IPS-NIHi11 (cell line): ENCODE data around the gene POR.
A peak's percentile ranks its signal among the peaks of the same experiment; 100 is the strongest.

Experiments
- DNase-seq: peaks from one replicate; pipeline ENCODE4 v3.0.0; 2012; ENCODE audit warnings: mixed read lengths, low spot score

The POR gene

DNA sequence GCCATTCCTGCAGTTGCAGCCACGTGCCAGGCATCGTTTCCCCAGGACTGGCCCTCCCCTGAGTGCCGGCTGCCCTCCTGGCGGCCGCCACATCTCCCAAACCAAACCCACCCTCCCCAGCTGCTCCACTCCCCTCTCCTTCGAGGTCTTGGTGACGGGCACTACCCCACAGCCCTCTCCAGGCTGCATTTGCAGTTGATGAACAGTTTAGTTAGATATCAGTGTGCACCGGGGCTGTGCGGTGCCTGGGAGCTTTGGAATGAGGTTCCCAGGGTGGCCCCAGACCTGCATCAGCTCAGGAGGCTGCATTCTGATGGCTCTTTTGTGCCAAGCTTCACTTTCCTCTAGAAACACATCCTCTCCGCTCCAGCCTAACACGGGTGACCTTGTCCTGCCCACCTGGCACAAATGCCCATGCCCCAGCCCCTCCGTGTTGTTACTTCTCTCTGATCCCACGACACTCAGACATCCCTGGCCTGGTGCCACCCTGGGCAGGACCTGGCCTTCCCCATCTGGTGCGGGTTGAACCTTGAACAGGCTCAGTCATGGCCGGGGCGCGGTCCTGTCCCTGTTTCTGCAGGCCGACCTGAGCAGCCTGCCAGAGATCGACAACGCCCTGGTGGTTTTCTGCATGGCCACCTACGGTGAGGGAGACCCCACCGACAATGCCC, 64.9 kb downstream of the POR start:
- DNase-seq = no peak

DNA sequence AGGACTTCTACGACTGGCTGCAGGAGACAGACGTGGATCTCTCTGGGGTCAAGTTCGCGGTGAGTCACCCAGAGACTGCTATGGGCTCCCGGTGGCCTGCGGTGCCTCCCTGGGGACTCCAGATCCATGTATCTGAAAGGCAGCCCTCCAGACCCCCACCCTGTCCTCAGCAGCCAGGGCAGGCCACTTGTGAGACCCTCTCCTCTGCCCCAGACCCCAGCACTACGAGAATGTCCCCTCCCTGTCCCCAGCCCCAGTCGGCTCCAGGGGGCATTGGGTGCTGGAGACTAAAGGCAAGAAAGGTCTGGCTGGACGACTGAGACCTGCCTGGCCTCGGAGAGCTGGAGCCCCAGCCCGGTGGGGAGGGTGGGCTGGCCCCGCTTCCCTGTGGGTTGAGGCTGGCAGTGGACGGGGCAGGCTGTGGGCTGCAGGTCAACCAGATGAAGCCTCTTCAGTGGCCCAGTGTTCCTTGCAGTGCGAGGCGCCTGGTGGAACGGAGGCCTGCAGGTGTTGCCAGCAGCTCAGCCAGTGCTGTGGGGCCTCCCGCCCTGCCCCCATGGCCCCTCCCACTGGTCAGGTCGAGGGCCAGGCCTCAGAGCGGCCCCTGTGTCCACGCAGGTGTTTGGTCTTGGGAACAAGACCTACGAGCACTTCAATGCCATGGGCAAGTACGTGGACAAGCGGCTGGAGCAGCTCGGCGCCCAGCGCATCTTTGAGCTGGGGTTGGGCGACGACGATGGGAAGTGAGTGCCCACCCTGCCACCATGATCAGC, 65.7 kb downstream of the POR start:
- no peak for DNase-seq

DNA sequence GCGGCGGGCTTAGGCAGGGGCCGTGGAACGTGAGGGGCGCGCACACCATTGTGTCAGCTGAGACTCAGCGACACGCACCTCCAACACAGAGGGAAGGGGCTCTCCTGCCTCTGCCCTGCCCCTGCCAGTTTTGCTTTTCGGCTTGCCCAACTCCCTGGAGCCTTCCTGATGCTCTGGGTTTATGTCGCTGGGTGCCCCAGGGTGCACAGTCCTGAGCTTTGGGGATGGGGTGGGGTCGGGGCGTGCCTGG, 66.2 kb downstream of the POR start:
- no peak for DNase-seq

DNA sequence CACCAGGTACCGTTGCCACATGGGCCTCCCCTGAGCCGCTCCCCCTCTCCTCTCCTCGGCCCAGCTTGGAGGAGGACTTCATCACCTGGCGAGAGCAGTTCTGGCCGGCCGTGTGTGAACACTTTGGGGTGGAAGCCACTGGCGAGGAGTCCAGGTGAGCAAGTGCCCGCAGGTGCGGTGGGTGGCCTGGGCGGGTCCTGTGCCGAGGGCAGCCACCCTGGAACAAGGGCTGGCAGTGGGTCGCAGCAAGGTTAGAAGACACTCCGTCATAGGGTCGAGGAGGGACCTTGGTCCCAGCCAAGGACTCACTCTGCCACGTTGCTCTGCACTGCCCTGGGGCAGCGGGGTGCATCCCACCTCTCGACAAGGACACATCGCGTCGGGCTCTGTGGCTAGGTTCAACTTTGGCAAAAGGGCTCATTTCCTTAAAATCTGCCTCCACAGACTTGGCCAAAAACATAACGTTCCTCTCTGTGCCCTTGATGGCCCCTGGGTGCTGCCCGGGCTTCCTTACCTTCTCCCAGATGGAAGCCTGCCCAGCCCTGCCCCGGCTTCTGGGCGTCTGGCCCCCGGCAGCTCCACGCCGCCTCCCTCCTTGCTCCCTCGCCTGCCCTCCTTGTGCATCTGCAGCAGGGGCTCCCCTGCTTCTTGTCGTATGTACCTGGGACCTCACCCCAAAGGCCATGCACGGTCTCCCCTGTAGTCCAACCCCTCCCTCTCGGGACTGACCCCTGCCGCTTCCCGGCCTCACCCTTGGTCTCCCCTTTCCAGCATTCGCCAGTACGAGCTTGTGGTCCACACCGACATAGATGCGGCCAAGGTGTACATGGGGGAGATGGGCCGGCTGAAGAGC, 66.7 kb downstream of the POR start:
- DNase-seq = no peak

DNA sequence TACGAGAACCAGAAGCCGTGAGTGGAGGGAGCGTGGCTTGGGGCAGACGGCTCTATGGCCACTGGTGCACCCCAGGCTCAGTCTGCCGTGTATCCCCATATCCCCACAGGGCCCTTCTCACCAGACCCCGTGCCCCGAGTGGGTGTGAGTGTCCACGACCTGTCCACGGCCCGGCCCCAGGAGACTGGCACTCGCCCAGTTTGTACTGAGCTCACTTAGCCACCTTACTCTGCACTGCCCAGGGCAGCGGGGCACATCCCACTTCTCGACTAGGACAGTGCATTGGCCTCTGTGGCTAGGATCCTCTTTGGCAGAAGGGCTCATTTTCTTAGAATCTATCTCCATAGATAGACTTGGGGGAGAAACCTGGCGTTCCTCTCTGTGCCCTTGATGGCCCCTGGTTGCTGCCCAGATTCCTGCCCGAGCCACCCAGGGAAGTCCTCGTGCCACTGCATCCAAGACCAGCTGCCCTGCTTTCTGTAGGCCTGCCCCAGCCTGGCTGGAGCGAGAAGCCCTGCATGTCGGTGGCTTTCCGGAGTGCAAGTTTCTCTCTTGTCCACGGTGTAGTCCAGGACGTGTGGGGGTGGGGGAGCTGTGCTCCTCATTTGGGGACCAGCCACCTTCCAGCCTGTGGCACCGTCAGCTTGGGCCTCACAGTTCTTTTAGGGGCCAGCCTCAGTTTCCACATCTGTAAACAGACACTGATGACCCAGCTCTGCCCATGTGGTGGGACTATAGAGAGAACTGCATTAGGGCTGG, 67.5 kb downstream of the POR start:
- no peak for DNase-seq

DNA sequence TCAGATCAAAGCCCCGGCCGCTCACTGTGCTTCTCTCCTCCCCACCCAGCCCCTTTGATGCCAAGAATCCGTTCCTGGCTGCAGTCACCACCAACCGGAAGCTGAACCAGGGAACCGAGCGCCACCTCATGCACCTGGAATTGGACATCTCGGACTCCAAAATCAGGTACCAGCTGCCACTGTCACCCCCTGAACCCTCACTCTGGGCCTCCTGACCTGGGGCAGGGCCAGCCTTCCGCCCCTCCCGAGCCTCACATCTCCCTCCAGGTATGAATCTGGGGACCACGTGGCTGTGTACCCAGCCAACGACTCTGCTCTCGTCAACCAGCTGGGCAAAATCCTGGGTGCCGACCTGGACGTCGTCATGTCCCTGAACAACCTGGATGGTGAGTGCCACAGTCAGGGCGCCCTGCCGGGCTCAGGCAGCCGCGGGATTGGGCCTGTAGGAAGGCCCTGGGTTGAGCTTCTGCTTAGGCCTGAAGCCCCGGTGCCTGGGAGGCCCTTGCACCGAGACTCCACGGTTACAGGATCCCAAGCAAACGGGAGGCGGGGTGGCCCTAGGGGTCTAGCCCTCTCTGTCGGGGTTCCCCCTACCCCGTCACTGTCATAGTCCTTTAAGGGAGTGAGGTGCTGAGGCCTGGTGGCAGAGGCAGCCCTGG, 68.6 kb downstream of the POR start:
- no peak for DNase-seq

DNA sequence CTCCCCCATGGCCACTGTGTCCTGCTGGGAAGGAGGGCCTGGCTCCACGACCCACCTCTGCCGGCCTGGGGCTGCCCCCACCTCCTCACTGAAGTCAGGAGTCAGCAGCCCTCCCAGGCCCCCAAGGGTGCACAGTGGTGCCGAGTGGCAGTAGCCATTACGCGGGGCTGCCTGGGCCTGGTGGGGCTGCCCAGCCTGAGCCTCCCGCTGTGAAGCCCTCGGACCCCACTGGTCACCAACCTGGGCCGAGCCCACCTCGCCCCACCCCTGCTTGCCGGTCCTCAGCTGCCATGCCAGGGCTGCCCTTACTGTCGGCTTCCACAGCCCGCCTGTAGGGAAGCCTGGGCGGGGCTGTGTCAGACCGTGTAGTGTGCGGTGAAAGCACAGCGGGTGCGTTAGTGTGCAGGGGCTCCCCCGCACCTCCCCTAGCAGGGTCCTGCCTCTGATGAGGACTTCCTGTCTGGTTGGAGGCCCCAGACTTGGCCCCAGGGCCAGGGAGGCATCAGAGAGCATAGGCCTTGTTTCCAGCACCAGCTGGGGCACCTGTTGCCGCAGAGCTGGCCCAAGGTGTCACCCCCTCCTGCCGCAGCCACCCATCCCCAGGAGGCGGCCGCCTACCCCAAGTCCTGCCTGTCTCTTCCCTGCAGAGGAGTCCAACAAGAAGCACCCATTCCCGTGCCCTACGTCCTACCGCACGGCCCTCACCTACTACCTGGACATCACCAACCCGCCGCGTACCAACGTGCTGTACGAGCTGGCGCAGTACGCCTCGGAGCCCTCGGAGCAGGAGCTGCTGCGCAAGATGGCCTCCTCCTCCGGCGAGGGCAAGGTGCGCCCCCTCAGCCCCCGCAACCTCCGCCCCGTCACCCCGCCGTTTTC, 69.4 kb downstream of the POR start:
- DNase-seq = no peak

DNA sequence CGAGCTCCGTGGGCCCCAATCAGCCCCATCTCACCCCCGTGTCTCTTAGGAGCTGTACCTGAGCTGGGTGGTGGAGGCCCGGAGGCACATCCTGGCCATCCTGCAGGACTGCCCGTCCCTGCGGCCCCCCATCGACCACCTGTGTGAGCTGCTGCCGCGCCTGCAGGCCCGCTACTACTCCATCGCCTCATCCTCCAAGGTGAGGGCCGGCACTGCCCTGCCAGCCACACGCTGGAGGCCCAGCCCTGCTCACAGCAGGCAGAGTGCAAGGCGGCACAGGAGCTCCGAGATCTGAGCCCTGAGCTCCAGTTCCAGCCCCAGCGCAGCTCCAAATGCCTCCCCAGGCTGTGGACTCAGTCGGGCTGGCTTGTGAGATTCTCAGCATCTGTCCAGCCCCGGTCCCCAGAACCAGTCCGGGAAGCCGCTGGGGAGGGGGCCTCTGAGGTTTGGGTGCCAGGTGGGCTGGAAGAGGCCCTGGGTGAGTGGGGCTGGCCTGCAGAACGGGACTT, 70.1 kb downstream of the POR start:
- no peak for DNase-seq

DNA sequence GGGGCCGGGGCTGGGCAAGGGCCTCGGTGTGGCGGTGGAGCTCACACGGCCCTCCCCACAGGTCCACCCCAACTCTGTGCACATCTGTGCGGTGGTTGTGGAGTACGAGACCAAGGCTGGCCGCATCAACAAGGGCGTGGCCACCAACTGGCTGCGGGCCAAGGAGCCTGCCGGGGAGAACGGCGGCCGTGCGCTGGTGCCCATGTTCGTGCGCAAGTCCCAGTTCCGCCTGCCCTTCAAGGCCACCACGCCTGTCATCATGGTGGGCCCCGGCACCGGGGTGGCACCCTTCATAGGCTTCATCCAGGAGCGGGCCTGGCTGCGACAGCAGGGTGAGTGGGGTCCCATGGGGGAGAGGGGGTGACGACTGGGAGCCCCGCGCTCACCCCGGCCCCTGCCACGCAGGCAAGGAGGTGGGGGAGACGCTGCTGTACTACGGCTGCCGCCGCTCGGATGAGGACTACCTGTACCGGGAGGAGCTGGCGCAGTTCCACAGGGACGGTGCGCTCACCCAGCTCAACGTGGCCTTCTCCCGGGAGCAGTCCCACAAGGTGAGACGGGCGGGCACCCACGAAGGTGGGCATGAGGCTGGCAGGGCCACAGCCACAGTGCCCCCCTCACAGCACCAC, 70.7 kb downstream of the POR start:
- no peak for DNase-seq

DNA sequence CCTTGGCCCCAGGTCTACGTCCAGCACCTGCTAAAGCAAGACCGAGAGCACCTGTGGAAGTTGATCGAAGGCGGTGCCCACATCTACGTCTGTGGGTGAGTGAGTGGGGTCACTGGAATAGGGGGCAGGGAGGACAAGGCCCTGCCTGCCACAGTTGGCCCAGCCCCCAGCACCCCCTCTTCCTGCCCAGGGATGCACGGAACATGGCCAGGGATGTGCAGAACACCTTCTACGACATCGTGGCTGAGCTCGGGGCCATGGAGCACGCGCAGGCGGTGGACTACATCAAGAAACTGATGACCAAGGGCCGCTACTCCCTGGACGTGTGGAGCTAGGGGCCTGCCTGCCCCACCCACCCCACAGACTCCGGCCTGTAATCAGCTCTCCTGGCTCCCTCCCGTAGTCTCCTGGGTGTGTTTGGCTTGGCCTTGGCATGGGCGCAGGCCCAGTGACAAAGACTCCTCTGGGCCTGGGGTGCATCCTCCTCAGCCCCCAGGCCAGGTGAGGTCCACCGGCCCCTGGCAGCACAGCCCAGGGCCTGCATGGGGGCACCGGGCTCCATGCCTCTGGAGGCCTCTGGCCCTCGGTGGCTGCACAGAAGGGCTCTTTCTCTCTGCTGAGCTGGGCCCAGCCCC, 71.3 kb downstream of the POR start:
- DNase-seq = no peak

DNA sequence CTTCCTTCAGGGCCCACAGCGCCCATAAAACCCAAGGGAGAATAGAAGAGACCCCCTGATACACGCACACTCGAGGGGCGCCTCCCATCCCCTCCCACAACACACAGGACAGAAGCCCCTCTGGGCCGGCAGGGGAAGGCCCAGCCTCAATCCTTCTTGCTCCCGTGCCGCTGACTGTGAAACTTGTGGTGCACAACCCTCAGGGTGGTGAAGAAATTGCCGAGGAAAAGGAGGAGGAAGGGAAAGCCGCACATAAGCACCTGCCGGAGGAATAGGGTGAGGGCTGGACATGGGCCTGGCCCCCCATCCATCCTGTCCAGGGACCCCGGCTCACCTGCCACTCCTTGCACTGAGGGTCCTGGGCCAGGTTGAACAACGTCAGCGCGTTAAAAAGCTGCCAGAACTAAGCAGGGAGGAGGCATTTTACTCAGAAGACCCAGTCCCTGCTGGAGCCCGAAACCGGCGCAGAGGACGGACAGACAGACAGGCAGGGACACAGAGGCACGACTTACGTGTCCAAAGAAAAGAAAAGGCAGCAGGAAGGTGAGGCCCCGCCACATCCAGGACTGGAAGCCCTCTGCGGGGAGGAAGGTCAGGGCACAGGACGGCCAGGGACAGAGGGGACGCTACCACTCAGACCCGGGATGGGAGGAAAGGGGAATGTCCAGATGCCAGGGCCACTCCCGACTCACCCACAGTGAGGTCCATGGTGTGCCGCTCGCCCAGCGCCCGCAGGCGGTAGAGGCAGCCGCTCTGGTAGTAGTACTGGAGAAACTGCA, 72.3 kb downstream of the POR start:
- DNase-seq = no peak

DNA sequence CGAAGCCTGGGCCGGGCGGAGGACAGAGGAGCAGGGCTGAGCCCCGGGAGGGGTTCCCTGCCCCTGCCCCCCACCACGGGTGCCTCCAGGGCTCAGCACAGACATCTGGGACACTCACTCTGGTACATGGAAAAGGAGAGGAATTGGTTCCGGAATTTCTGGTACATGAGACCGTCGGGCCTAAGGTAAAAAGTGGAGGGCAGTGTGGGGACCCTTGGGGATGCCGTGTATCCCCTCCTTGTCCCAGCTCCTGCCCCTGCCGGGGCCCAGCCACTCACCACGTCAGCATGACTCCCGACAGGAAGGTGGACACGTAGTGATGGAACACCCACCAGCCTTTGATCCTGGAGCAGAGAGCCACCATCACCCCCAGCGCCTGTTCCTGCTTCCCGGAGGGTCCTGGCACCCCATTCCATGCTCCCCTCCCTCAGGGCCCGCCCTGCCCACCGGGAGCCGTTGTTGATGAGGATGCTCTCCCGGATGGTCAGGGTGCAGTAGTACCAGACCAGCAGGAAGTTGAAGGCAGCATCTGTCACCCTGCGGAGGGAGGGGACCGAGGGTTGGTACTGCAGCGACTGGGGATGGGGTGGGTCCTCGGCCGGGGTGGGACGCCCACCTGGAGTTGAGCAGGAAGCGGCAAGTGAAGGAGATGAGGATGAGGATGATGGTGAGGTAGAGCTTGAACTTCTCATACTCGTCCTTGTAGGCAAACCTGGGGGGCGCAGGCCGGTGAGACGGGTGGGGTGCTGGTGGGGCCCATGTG, 73.0 kb downstream of the POR start:
- DNase-seq = no peak

DNA sequence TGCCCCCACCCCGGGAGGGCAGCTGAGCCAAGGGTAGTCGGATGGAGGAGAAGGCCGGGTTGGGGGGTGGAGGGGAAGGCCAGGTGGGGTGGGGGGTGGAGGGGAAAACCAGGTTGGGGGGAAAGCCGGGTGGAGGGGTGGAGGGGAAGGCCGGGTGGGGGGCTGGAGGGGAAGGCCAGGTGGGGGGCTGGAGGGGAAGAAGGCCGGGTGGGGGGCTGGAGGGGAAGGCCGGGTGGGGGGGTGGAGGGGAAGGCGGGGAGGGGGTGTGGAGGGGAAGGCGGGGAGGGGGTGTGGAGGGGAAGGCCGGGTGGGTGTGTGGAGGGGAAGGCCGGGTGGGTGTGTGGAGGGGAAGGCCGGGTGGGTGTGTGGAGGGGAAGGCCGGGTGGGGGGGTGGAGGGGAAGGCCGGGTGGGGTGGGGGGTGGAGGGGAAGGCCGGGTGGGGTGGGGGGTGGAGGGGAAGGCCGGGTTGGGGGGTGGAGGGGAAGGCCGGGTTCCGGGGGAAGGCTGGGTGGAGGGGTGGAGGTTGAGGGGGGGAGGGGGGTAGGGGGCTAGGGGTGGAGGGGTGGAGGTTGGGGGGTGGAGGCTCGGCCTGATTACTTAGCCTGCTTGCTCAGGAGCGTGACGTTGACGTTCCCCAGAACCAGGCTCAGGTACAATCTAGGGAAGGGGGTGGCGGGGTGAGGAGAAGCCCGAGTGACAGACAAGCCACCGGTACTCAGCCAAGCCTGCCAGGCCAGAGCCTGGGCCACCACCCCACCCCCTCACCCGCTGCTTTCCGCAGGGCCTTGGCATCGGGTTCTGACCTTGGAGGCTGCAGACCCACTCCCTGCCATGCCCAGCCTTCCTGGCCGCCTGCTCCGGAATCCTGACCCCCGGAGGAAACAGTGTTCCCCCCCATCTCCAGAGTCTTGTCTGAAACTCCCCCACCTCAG, 73.9 kb downstream of the POR start:
- DNase-seq = no peak

DNA sequence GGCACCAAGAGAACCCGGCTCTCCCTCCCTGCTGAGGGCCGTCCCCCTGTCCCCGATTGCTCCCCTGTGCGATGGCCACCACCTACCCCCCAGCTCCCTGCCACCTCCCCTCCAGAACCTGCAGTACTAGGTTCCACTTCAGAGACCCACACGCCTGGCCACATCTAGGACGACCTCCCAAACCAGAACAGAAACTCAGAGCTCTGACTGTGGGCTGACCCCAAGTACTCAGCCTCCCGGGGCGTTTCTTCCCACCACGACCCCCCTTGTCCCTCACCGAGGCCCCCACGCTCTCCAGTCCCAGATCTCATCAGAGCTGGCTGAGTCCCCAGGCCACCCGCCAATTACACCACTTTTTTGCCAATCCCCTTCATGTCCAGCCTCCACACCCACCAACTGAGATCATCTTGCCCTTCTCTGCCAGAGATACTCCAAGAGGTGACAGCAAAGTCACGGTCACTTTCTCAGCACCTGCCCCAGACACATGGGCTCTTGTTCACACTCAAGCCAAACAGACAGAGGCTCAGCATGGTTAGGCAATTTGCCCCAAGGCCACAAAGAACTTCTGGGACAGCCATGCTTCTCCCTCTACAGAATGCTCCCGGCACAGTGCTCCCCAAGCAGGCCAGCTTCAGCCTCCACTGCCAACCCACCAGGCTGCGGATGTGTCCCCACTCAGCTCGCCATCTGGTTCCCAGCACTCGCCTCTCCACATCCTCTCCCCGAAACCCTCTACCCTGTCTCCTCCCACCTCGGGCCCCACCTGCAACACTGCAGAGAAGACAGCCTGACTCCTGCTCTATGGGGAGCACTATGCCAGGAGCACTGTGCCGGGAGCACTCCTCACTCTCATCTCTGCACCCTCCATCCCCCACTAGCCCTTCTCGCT, 74.8 kb downstream of the POR start:
- DNase-seq = peak; percentile 3

DNA sequence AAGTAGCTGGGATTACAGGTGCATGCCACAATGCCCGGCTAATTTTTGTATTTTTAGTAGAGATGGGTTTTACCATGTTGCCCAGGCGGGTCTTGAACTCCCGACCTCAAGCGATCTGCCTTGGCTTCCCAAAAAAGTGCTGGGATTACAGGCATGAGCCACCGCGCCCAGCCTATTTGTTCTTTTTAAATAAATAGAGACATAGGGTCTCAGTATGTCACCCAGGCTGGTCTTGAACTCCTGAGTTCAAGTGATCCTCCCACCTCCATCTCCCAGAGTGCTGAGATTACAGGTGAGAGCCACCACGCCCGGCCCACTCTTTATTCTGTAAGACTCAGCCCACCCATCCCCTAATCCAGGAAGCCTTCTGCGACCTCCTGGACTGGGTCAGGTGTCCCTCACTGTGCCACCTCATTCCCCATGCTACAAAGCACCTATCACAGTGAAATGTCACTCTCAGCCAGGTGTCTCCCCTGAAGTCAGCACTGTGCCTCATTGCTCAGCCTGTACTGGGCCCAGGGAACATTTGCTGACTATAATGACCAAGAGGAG, 76.7 kb downstream of the POR start:
- no peak for DNase-seq
